Activated CD8-positive, alpha-beta memory T cell treated with anti-CD3 and anti-CD28 coated beads, Interleukin-2, amount 50 U/mL, for 1 hour (primary cell): ENCODE measurements around the gene PEX12.
"Not testable (repeated sequence)": the region's sequence is repeated elsewhere in the genome, so short reads cannot be mapped to it uniquely, and the experiment has no call there.

Experiments
- DNase-seq: peaks from one replicate; pipeline ENCODE4 v3.0.0-alpha.2; 2020; ENCODE audit errors: extremely low read depth

Gene PEX12

GRCh38 chr17:35578197-35578928, at the start of gene PEX12:
TSS of gene PEX12 (minus strand) at chr17:35578571. CDS start at chr17:35578021, 550 bp downstream.
- DNase-seq: peak; percentile 84

- no peak for DNase-seq
Measured at GRCh38 chr17:35627417-35627816, 49.0 kb upstream of the PEX12 start.

- no peak for DNase-seq
Measured at GRCh38 chr17:35621768-35622167, 43.4 kb upstream of the PEX12 start.

- no peak for DNase-seq
Measured at GRCh38 chr17:35618628-35619027, 40.3 kb upstream of the PEX12 start.

- no peak for DNase-seq
Measured at GRCh38 chr17:35617505-35617904, 39.1 kb upstream of the PEX12 start.

- DNase-seq: no peak
Measured at GRCh38 chr17:35616536-35616935, 38.2 kb upstream of the PEX12 start.

GRCh38 chr17:35614810-35615209, 36.4 kb upstream of the PEX12 start:
- DNase-seq: no peak

- no peak for DNase-seq
Measured at GRCh38 chr17:35612924-35613521, 34.7 kb upstream of the PEX12 start.

- not testable (repeated sequence) for DNase-seq
Measured at GRCh38 chr17:35610746-35611145, 32.4 kb upstream of the PEX12 start.

- no peak for DNase-seq
Measured at GRCh38 chr17:35609831-35610230, 31.5 kb upstream of the PEX12 start.

GRCh38 chr17:35607239-35607847, 29.0 kb upstream of the PEX12 start:
- no peak for DNase-seq

- no peak for DNase-seq
Measured at GRCh38 chr17:35605678-35606077, 27.3 kb upstream of the PEX12 start.

- no peak for DNase-seq
Measured at GRCh38 chr17:35603674-35604073, 25.3 kb upstream of the PEX12 start.

- DNase-seq: no peak
Measured at GRCh38 chr17:35597604-35598003, 19.2 kb upstream of the PEX12 start.

GRCh38 chr17:35596530-35597233, 18.3 kb upstream of the PEX12 start:
- DNase-seq: no peak

GRCh38 chr17:35596072-35596471, 17.7 kb upstream of the PEX12 start:
- no peak for DNase-seq

GRCh38 chr17:35588196-35588920, 10.0 kb upstream of the PEX12 start:
- no peak for DNase-seq

- DNase-seq: peak; percentile 91
Measured at GRCh38 chr17:35587074-35587961, 8.9 kb upstream of the PEX12 start, which contains the start of gene AP2B1. TSS of gene AP2B1 (plus strand) at chr17:35587322. CDS start at chr17:35594031, 6,709 bp downstream.

GRCh38 chr17:35586569-35587073, 8.2 kb upstream of the PEX12 start:
- DNase-seq: no peak

GRCh38 chr17:35584061-35584460, 5.7 kb upstream of the PEX12 start:
- no peak for DNase-seq
